GM18868 (cell line): Measurements from ENCODE around the gene LARGE2.
"Not testable (repeated sequence)": the region's sequence is repeated elsewhere in the genome, so short reads cannot be mapped to it uniquely, and the experiment has no call there.

Experiments
- ATAC-seq: cut with Tn5 transposase; IDR thresholded peaks from one replicate; pipeline ENCODE4 v1.9.1; 2021; ENCODE audit warnings: mild to moderate bottlenecking, moderate library complexity; ENCODE audit not compliant: unreplicated experiment

The LARGE2 gene

DNA sequence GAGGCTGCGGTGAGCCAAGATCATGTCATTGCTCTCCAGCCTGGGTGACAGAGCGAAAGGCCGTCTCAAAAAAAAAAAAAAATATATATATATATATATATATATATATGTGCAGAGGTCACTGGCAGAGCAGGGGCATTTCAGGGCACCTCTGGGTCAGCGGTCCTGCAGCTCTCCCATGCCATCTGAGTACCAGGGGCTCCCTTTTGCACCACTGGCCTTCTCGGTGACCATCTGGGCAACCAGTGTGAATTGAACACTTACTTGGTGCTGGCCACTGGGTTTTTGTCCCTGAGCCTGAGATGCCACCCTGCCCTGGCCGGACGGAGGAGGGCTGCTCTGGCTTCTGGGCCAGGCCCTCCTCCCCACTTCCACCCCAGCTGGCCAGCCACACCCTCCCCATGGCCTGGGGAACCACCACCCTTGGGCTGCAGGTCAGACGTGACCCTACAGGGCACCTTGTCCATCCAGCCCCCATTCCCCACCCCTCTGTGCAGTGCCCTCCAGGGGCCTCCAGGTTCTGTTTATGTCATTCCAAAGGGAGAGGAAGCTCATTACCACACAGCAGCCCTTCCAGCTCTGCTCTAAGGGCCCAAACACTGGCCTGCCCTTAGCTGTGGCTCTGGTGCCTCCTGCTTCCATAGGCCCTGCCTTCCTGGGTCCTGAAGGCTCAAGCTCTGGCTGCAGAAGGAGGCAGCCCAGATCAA, 26.8 kb upstream of the LARGE2 start:
- ATAC-seq: no peak

- no peak for ATAC-seq
Observed at GRCh38 chr11:45896422-45896984, 26.0 kb upstream of the LARGE2 start.

- ATAC-seq: no peak
Observed at GRCh38 chr11:45897556-45897955, 24.9 kb upstream of the LARGE2 start.

DNA sequence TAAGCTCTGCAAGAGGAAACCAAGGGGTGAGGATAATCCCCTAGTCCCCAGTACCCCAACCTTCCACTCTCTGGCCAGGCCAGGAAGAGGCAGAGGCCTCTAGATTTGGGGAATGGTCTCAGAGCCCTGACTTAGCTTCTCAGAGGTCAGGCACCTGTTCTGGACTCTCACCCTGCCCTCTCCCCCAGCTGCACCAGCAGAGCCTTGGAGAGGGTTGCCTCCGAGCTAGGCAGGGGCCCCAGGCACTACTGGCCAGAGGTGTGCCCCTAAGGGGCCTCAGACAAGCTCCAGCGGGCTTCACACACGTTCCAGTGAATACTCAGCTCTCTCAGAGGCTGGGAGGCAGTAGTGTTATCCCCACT, 23.4 kb upstream of the LARGE2 start:
- ATAC-seq: no peak

GRCh38 chr11:45899448-45900174, 22.8 kb upstream of the LARGE2 start:
- peak; percentile 73 for ATAC-seq

DNA sequence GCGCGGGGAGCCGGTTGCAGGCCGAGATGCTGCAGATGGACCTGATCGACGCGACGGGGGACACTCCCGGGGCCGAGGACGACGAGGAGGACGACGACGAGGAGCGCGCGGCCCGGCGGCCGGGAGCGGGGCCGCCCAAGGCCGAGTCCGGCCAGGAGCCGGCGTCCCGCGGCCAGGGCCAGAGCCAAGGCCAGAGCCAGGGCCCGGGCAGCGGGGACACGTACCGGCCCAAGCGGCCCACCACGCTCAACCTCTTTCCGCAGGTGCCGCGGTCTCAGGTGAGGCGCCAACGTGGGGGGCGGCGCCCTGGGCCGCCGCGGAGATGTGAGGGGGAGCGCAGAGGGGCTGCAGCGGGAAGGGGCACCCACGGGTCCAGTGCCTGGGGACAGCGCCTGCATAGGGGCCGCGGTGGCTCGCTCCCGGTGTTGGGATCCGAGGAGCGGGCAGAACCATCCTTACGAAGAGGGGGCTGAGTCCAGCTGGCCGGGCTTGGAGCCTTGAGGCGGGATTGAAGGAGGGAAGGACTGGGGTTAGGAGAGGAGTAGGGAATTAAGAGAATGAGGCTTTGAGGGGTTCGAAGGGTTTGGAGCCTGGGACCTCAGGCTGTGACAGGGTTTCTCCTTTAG, 22.2 kb upstream of the LARGE2 start:
- ATAC-seq: peak; percentile 21

- ATAC-seq: no peak
Observed at GRCh38 chr11:45900916-45901617, 21.4 kb upstream of the LARGE2 start.

- ATAC-seq: no peak
Observed at GRCh38 chr11:45901626-45902025, 20.8 kb upstream of the LARGE2 start.

DNA sequence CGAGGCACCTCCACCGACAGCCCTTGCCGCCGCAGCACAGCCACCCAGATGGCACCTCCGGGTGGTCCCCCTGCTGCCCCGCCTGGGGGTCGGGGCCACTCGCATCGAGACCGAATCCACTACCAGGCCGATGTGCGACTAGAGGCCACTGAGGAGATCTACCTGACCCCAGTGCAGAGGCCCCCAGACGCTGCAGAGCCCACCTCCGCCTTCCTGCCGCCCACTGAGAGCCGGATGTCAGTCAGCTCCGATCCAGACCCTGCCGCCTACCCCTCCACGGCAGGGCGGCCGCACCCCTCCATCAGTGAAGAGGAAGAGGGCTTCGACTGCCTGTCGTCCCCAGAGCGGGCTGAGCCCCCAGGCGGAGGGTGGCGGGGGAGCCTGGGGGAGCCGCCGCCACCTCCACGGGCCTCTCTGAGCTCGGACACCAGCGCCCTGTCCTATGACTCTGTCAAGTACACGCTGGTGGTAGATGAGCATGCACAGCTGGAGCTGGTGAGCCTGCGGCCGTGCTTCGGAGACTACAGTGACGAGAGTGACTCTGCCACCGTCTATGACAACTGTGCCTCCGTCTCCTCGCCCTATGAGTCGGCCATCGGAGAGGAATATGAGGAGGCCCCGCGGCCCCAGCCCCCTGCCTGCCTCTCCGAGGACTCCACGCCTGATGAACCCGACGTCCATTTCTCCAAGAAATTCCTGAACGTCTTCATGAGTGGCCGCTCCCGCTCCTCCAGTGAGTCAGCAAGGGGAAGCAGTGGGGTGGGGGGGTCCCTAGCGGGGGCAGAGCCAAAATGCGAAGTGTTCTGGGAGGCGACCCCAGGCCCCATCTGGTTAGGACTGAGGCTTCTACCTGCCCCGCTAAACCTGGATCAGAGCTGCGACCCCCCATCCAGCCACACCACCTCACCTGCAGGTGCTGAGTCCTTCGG, 19.7 kb upstream of the LARGE2 start:
- ATAC-seq: no peak

- no peak for ATAC-seq
Observed at GRCh38 chr11:45904309-45904915, 18.0 kb upstream of the LARGE2 start.

- ATAC-seq: no peak
Observed at GRCh38 chr11:45905095-45905494, 17.4 kb upstream of the LARGE2 start.

- not testable (repeated sequence) for ATAC-seq
Observed at GRCh38 chr11:45905576-45905975, 16.9 kb upstream of the LARGE2 start.

- no peak for ATAC-seq
Observed at GRCh38 chr11:45906096-45906682, 16.3 kb upstream of the LARGE2 start.

- no peak for ATAC-seq
Observed at GRCh38 chr11:45906965-45907611, 15.4 kb upstream of the LARGE2 start, which contains the start of gene FREY1. FREY1 (minus strand) TSS chr11:45907271; CDS start chr11:45907245, 26 bp downstream.

DNA sequence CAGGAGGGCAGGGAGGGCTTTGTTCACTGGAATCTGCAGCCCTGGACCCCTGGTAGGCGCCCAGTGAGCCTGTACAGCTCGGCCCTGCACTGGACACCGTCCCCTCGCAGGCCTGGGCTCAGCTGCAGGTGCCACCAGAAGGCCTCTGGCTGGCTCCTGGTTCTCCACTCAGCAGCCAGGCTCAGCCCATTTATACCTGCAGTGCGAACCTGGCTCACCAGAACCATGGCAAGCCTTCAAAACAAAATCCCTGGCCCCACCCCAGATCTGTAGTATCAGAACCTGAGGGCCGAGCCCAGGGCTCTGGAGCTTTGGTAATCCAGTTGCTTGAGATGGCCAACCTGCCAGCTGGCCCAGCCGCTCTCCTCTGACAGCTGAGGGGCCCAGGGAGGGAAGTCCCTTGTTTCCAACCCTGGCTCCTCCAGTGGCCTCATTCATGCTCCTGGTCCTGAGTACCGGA, 14.5 kb upstream of the LARGE2 start:
- ATAC-seq: no peak

DNA sequence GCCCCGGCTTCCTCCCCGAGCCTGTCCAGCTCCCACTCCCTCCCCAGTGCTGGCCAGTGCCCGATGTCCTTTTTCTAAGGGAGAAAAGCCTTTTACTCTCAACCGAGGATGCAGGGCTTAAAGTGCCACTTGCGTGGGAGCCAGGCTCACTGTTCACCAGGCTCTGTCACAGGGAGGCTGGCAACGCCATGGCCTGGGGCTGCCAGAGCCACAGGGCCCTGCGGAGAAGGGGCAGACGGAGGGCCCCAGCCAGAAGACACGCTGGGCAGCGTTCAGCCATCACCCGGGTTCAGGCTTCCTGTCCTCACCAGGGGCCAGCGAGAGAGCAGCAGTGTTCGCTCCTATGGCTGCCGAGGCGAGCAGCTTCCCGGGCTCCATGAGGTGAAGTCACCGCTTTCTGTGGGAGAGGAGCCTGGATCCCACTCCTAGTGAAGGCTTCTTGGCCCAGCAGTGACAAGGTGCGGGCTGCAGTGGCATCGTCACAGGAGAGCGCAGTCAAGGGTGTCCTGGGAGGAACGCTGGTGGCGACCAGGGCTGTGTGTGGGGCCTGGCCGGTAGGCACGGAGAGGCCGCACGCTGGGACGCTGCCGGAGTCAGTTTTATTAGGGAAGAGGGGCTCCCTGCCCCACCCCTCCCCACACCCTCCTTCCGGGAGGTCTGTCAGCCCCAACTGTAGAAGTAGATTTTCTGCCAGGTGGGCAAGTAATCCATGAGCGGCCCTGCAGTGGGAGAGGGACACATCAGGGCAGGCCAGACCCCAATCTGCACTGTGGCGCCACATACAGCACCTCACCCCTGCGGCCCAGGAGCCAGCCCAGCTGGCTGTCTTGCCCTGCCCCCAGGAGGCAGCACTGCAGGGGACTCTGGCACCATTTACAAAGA, 12.6 kb upstream of the LARGE2 start:
- no peak for ATAC-seq

DNA sequence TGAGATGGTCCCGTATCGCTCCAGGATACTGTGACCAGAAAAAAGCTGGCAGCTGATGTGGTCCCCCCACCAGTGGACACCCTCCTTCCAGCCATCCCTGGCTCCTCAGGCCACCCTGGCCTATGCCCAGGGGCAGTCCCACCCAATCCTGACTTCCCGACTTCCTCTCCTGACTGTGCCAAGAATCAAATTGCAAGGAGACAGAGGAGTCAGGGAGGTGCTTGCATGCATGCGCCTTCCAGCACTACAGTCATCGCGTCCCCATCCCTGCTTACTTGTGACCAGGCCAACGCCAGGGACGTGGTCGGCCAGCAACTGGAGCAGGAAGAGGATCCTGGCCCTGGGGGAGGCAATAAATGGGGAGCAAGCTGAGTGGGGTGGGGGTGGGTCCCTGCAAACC, 11.8 kb upstream of the LARGE2 start:
- no peak for ATAC-seq

DNA sequence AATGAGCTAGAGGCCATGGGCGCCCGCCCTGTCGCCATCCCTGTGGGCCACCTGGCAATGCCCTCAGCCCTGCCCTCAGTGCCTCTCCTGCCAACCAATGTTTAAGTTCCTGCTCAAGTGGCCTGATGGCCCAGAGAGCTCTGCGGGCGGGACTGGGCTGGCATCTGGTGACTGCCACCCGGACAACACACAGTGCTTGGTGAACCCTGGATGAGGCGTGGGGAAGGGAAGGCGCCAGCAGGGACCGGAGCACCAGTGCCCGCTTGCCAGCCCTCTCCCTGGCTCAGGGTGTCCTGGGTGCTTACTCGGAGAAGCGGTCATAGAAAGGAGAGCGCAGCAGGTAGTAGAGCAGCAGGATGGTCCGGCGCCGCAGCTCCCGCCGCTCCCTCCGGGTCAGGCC, 8.9 kb upstream of the LARGE2 start:
- no peak for ATAC-seq
